ENCODE results near the gene ELMOD1.

ELMOD1 gene

GRCh38 chr11:107675902-107676301 lies 85.0 kb downstream of the ELMOD1 start:
- ChIA-PET POLR2A (no interaction called here), CTCF (interaction anchor here (0.8 kb wide), 1 partner anchor 12 kb away, joined by 3 read pairs; no protein-coding TSS in a partner anchor)
- H3K27ac ChIP-seq (ENCODE audit: insufficient read depth in 1 of 2, low read depth in 1 of 2, low read length in 2 of 2, poor library complexity in 1 of 2, severe bottlenecking in 2 of 2) = no peak overlapping the region
- 89% methylated on average over 2 of the region's 2 CpGs for WGBS (ENCODE audit: insufficient coverage)
- DNase-seq = no peak
- no peaks in the 10 kb centered on the region for H3K36me3 ChIP-seq (ENCODE audit: control insufficient read depth in 4 of 4, insufficient read depth in 4 of 4, low read length in 3 of 4)
- no peaks in the 10 kb centered on the region for H3K4me1 ChIP-seq (ENCODE audit: control extremely low read depth in 1 of 4, control insufficient read depth in 4 of 4, insufficient read depth in 4 of 4, low read length in 3 of 4)
- peaks cover 0 to 3% (median 0%) of the 10 kb centered on the region in 5 experiments for H3K27me3 ChIP-seq (replicated peaks in 2 of 5; ENCODE audit: control insufficient read depth in 4 of 5, insufficient read depth in 5 of 5, low read length in 4 of 5)
- no peak overlapping the region for H3K4me3 ChIP-seq (ENCODE audit: control insufficient read depth in 1 of 7, extremely low read depth in 1 of 7, insufficient read depth in 4 of 7, low read depth in 2 of 7, low read length in 6 of 7)
- H3K9me3 ChIP-seq (ENCODE audit: control extremely low read depth in 1 of 5, control insufficient read depth in 4 of 5, insufficient read depth in 2 of 5, low read depth in 1 of 5, low read length in 4 of 5) = no peaks in the 10 kb centered on the region

GRCh38 chr11:107676336-107677057 lies 85.5 kb downstream of the ELMOD1 start:
- Histone ChIP-seq H3K9me3 (ENCODE audit: control extremely low read depth in 1 of 5, control insufficient read depth in 4 of 5, insufficient read depth in 2 of 5, low read depth in 1 of 5, low read length in 4 of 5) (no peaks in the 10 kb centered on the region), H3K4me3 (ENCODE audit: control insufficient read depth in 1 of 7, extremely low read depth in 1 of 7, insufficient read depth in 4 of 7, low read depth in 2 of 7, low read length in 6 of 7) (no peak overlapping the region), H3K36me3 (ENCODE audit: control insufficient read depth in 4 of 4, insufficient read depth in 4 of 4, low read length in 3 of 4) (no peaks in the 10 kb centered on the region), H3K27me3 (replicated peaks in 2 of 5; ENCODE audit: control insufficient read depth in 4 of 5, insufficient read depth in 5 of 5, low read length in 4 of 5) (peaks cover 0 to 3% (median 2%) of the 10 kb centered on the region in 5 experiments), H3K4me1 (ENCODE audit: control extremely low read depth in 1 of 4, control insufficient read depth in 4 of 4, insufficient read depth in 4 of 4, low read length in 3 of 4) (no peaks in the 10 kb centered on the region), H3K27ac (ENCODE audit: insufficient read depth in 1 of 2, low read depth in 1 of 2, low read length in 2 of 2, poor library complexity in 1 of 2, severe bottlenecking in 2 of 2) (no peak overlapping the region)
- ChIA-PET POLR2A (no interaction called here), CTCF (interaction anchor here (0.8 to 1.1 kb wide), 2 partner anchors 11 to 13 kb away, joined by 3 to 4 read pairs; no protein-coding TSS in a partner anchor)
- DNase-seq = no peak
- 95% methylated on average over 6 of the region's 8 CpGs for WGBS (ENCODE audit: insufficient coverage)

- Histone ChIP-seq H3K36me3 (ENCODE audit: control insufficient read depth in 4 of 4, insufficient read depth in 4 of 4, low read length in 3 of 4) (no peaks in the 10 kb centered on the region), H3K27ac (ENCODE audit: insufficient read depth in 1 of 2, low read depth in 1 of 2, low read length in 2 of 2, poor library complexity in 1 of 2, severe bottlenecking in 2 of 2) (no peak overlapping the region), H3K27me3 (replicated peaks in 2 of 5; ENCODE audit: control insufficient read depth in 4 of 5, insufficient read depth in 5 of 5, low read length in 4 of 5) (peaks cover 0 to 3% (median 2%) of the 10 kb centered on the region in 5 experiments), H3K9me3 (ENCODE audit: control extremely low read depth in 1 of 5, control insufficient read depth in 4 of 5, insufficient read depth in 2 of 5, low read depth in 1 of 5, low read length in 4 of 5) (no peaks in the 10 kb centered on the region), H3K4me1 (ENCODE audit: control extremely low read depth in 1 of 4, control insufficient read depth in 4 of 4, insufficient read depth in 4 of 4, low read length in 3 of 4) (no peaks in the 10 kb centered on the region), H3K4me3 (ENCODE audit: control insufficient read depth in 1 of 7, extremely low read depth in 1 of 7, insufficient read depth in 4 of 7, low read depth in 2 of 7, low read length in 6 of 7) (no peak overlapping the region)
- no CpG with 5 or more reads among the region's 7 CpGs for WGBS (ENCODE audit: insufficient coverage)
- ChIA-PET CTCF (interaction anchor here (1.1 kb wide), 1 partner anchor 12 kb away, joined by 4 read pairs; no protein-coding TSS in a partner anchor), POLR2A (no interaction called here)
- DNase-seq = no peak
Observed at GRCh38 chr11:107677924-107678631, 87.1 kb downstream of the ELMOD1 start.

GRCh38 chr11:107678632-107678971 lies 87.7 kb downstream of the ELMOD1 start:
- Histone ChIP-seq H3K9me3 (ENCODE audit: control extremely low read depth in 1 of 5, control insufficient read depth in 4 of 5, insufficient read depth in 2 of 5, low read depth in 1 of 5, low read length in 4 of 5) (no peaks in the 10 kb centered on the region), H3K36me3 (ENCODE audit: control insufficient read depth in 4 of 4, insufficient read depth in 4 of 4, low read length in 3 of 4) (no peaks in the 10 kb centered on the region), H3K4me1 (ENCODE audit: control extremely low read depth in 1 of 4, control insufficient read depth in 4 of 4, insufficient read depth in 4 of 4, low read length in 3 of 4) (no peaks in the 10 kb centered on the region), H3K4me3 (ENCODE audit: control insufficient read depth in 1 of 7, extremely low read depth in 1 of 7, insufficient read depth in 4 of 7, low read depth in 2 of 7, low read length in 6 of 7) (no peak overlapping the region), H3K27ac (ENCODE audit: insufficient read depth in 1 of 2, low read depth in 1 of 2, low read length in 2 of 2, poor library complexity in 1 of 2, severe bottlenecking in 2 of 2) (no peak overlapping the region), H3K27me3 (replicated peaks in 2 of 5; ENCODE audit: control insufficient read depth in 4 of 5, insufficient read depth in 5 of 5, low read length in 4 of 5) (peaks cover 0 to 3% (median 2%) of the 10 kb centered on the region in 5 experiments)
- ChIA-PET CTCF (no interaction called here), POLR2A (no interaction called here)
- 66% methylated on average over 4 of the region's 6 CpGs for WGBS (ENCODE audit: insufficient coverage)
- DNase-seq = no peak

GRCh38 chr11:107679255-107680024 lies 88.5 kb downstream of the ELMOD1 start:
- Histone ChIP-seq H3K27me3 (replicated peaks in 2 of 5; ENCODE audit: control insufficient read depth in 4 of 5, insufficient read depth in 5 of 5, low read length in 4 of 5) (peaks cover 0 to 3% (median 2%) of the 10 kb centered on the region in 5 experiments), H3K36me3 (ENCODE audit: control insufficient read depth in 4 of 4, insufficient read depth in 4 of 4, low read length in 3 of 4) (no peaks in the 10 kb centered on the region), H3K9me3 (ENCODE audit: control extremely low read depth in 1 of 5, control insufficient read depth in 4 of 5, insufficient read depth in 2 of 5, low read depth in 1 of 5, low read length in 4 of 5) (no peaks in the 10 kb centered on the region), H3K4me1 (ENCODE audit: control extremely low read depth in 1 of 4, control insufficient read depth in 4 of 4, insufficient read depth in 4 of 4, low read length in 3 of 4) (no peaks in the 10 kb centered on the region), H3K27ac (ENCODE audit: insufficient read depth in 1 of 2, low read depth in 1 of 2, low read length in 2 of 2, poor library complexity in 1 of 2, severe bottlenecking in 2 of 2) (no peak overlapping the region), H3K4me3 (ENCODE audit: control insufficient read depth in 1 of 7, extremely low read depth in 1 of 7, insufficient read depth in 4 of 7, low read depth in 2 of 7, low read length in 6 of 7) (no peak overlapping the region)
- CTCF ChIA-PET = interaction anchor here (0.7 kb wide), 1 partner anchor 62 kb away, joined by 4 read pairs; no protein-coding TSS in a partner anchor
- WGBS (ENCODE audit: insufficient coverage) = 100% methylated on average over 3 of the region's 4 CpGs
- no peak for DNase-seq
- POLR2A ChIA-PET = no interaction called here

GRCh38 chr11:107682171-107682570 lies 91.2 kb downstream of the ELMOD1 start:
- Histone ChIP-seq H3K9me3 (ENCODE audit: control extremely low read depth in 1 of 5, control insufficient read depth in 4 of 5, insufficient read depth in 2 of 5, low read depth in 1 of 5, low read length in 4 of 5) (no peaks in the 10 kb centered on the region), H3K27me3 (replicated peaks in 2 of 5; ENCODE audit: control insufficient read depth in 4 of 5, insufficient read depth in 5 of 5, low read length in 4 of 5) (peaks cover 0 to 2% (median 0%) of the 10 kb centered on the region in 5 experiments), H3K36me3 (ENCODE audit: control insufficient read depth in 4 of 4, insufficient read depth in 4 of 4, low read length in 3 of 4) (no peaks in the 10 kb centered on the region), H3K4me1 (ENCODE audit: control extremely low read depth in 1 of 4, control insufficient read depth in 4 of 4, insufficient read depth in 4 of 4, low read length in 3 of 4) (no peaks in the 10 kb centered on the region), H3K27ac (ENCODE audit: insufficient read depth in 1 of 2, low read depth in 1 of 2, low read length in 2 of 2, poor library complexity in 1 of 2, severe bottlenecking in 2 of 2) (no peak overlapping the region), H3K4me3 (ENCODE audit: control insufficient read depth in 1 of 7, extremely low read depth in 1 of 7, insufficient read depth in 4 of 7, low read depth in 2 of 7, low read length in 6 of 7) (no peak overlapping the region)
- 77% methylated on average over 4 of the region's 4 CpGs for WGBS (ENCODE audit: insufficient coverage)
- no peak for DNase-seq
- ChIA-PET POLR2A (no interaction called here), CTCF (interaction anchor here (1.2 kb wide), 1 partner anchor 119 kb away, joined by 3 read pairs; no protein-coding TSS in a partner anchor)
